PC-3 (cell line): ENCODE measurements around the gene WASHC2A.

Experiments
- EZH2phosphoT487 ChIP-seq: fragments of 300-600 bp; sonication (generic); IDR thresholded peaks from 2 replicates; pipeline ENCODE4 v1.6.1; 2018; ENCODE audit warnings: mild to moderate bottlenecking, antibody characterized with exemption, low read length, borderline replicate concordance
- TF ChIP-seq, protein P1 (sequence below): fragments of 300-600 bp; sonication (generic); conservative IDR thresholded peaks from 2 replicates; pipeline ENCODE4 v1.5.1; 2017; ENCODE audit warnings: antibody characterized with exemption, low read depth, mild to moderate bottlenecking, low read length

DNA sequence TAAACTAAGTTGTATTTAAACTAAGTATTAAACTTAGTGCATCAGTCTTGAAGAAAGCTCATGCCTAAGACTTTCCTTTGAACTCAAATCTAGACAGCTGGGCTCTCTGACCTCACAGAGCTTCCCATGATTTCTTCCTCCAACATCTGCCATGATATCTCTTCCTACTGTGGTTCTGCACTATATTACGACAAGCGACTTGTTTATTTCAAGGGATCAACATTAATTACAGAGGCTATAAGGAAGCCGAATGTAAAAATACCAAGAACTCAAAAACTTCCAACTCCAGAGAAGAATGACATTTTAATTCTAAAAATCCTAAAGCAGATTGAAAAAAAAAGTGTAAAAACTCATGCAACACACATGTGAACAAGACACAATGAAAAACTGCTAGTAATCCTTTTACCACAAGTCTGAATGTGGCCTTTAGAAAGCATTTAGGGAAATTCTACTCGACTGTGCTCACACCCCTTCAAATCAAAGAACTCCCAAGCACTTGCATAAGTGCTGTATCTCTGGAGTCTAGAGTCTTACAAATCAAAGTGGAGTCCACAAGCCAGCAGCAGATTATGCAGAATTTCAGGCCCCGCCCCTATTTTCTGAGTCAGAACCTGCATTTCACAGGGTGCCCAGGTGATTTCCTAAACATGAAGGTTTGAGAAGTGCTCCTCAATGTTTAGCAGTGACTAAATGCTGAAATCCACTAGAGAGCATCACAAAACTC is 22.7 kb upstream of the WASHC2A start:
- TF ChIP-seq, protein P1, sequence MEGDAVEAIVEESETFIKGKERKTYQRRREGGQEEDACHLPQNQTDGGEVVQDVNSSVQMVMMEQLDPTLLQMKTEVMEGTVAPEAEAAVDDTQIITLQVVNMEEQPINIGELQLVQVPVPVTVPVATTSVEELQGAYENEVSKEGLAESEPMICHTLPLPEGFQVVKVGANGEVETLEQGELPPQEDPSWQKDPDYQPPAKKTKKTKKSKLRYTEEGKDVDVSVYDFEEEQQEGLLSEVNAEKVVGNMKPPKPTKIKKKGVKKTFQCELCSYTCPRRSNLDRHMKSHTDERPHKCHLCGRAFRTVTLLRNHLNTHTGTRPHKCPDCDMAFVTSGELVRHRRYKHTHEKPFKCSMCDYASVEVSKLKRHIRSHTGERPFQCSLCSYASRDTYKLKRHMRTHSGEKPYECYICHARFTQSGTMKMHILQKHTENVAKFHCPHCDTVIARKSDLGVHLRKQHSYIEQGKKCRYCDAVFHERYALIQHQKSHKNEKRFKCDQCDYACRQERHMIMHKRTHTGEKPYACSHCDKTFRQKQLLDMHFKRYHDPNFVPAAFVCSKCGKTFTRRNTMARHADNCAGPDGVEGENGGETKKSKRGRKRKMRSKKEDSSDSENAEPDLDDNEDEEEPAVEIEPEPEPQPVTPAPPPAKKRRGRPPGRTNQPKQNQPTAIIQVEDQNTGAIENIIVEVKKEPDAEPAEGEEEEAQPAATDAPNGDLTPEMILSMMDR, result no peak
- no peak for TF ChIP-seq EZH2phosphoT487
